SKM-1 treated with dmso at 0.1 percent for 144 hours (cell line): Measurements from ENCODE around the gene PCNX1.
"Not testable (repeated sequence)": the region's sequence is repeated elsewhere in the genome, so short reads cannot be mapped to it uniquely, and the experiment has no call there.

Experiments used
- DNase-seq: peaks from one replicate; lab custom pipeline; 2025; ENCODE audit not compliant: unreplicated experiment; lab: John Stamatoyannopoulos, UW

Gene PCNX1

GRCh38 chr14:70907176-70907995 is at the start of gene PCNX1:
Gene PCNX1, plus strand, starts transcription at chr14:70907459. Its CDS starts 392 bp downstream, at chr14:70907851.
- peak; percentile 67 for DNase-seq

GRCh38 chr14:70857496-70857890 is 49.8 kb upstream of the PCNX1 start:
- DNase-seq = no peak

GRCh38 chr14:70858641-70859040 is 48.6 kb upstream of the PCNX1 start:
- DNase-seq = no peak

GRCh38 chr14:70866992-70867391 is 40.3 kb upstream of the PCNX1 start:
- not testable (repeated sequence) for DNase-seq

GRCh38 chr14:70871001-70871400 is 36.3 kb upstream of the PCNX1 start:
- DNase-seq = no peak

- DNase-seq = no peak
These were observed 35.2 kb upstream of the PCNX1 start for GRCh38 chr14:70871863-70872677.

GRCh38 chr14:70872678-70873020 is 34.6 kb upstream of the PCNX1 start:
- DNase-seq = no peak

- no peak for DNase-seq
These were observed 33.6 kb upstream of the PCNX1 start for GRCh38 chr14:70873627-70874026.

- DNase-seq = not testable (repeated sequence)
These were observed 31.3 kb upstream of the PCNX1 start for GRCh38 chr14:70875811-70876460.

- peak; percentile 32 for DNase-seq
These were observed 27.8 kb upstream of the PCNX1 start for GRCh38 chr14:70879448-70879847.

- DNase-seq = not testable (repeated sequence)
These were observed 26.4 kb upstream of the PCNX1 start for GRCh38 chr14:70880888-70881287.

GRCh38 chr14:70881549-70882177 is 25.6 kb upstream of the PCNX1 start:
- peak; percentile 73 for DNase-seq

GRCh38 chr14:70882776-70883492 is 24.3 kb upstream of the PCNX1 start:
- peak; percentile 91 for DNase-seq

- no peak for DNase-seq
These were observed 22.5 kb upstream of the PCNX1 start for GRCh38 chr14:70884595-70885342.

- no peak for DNase-seq
These were observed 21.8 kb upstream of the PCNX1 start for GRCh38 chr14:70885343-70886022.

- DNase-seq = peak; percentile 58
These were observed 20.6 kb upstream of the PCNX1 start for GRCh38 chr14:70886421-70887206.

- DNase-seq = no peak
These were observed 20.0 kb upstream of the PCNX1 start for GRCh38 chr14:70887207-70887681.

GRCh38 chr14:70887737-70888499 is 19.3 kb upstream of the PCNX1 start:
- DNase-seq = no peak
